H1 (cell line): ENCODE results near the gene CEP72. TPM values are rescaled to one million over a fixed set of nuclear protein-coding genes. Genes with fewer than 3 reads are reported as not detected.

Experiments used
- HDAC2 ChIP-seq, 2 experiments: fragments of 300-600 bp in 1 of 2; sonication (generic) in 1 of 2; IDR thresholded peaks; 2 replicates each; pipeline ENCODE4 v1.6.1; 2011 to 2012; ENCODE audit warnings: low read depth in 2 of 2, low read length in 2 of 2, mild to moderate bottlenecking in 2 of 2, moderate library complexity in 2 of 2, borderline replicate concordance in 1 of 2, inconsistent platforms in 1 of 2
- RNF2 ChIP-seq: fragments of 200-900, 300-1000 bp; sonication (generic); IDR thresholded peaks from 2 replicates; pipeline ENCODE4 v1.7.1; 2016; ENCODE audit warnings: borderline replicate concordance, low read depth, mild to moderate bottlenecking, antibody characterized with exemption, low read length; ENCODE audit not compliant: poor library complexity, severe bottlenecking; ENCODE audit errors: missing control alignments
- TCF12 ChIP-seq: IDR thresholded peaks from 2 replicates; pipeline ENCODE4 v1.6.1; 2011; ENCODE audit warnings: low read depth, mild to moderate bottlenecking, low read length
- USF2 ChIP-seq: IDR thresholded peaks from 2 replicates; pipeline ENCODE4 v1.6.1; 2011; ENCODE audit warnings: low read length, improper control_type of control experiment
- polyA plus RNA-seq, 7 experiments: library from polyadenylated mRNA; depleted of rRNA in 3 of 7; stranded (reverse) in 5 of 7; unstranded in 2 of 7; fragments of >200 nt in 5 of 7; fragments of 200-250 nt in 2 of 7; gene quantifications; 1 replicate in 5 of 7; 2 replicates in 1 of 7; 4 replicates in 1 of 7; pipeline versions ENCODE4 v1.2.1 to v1.2.3, GENCODE V29; 2011 to 2013; ENCODE audit warnings: missing spikeins in 2 of 7, mixed read lengths in 2 of 7
- total RNA-seq: library from RNA; stranded (reverse); fragmentation: NEBNext Ultra II Directional; extraction: Animal tissue kit (Norgen Biotek cat#: 25700); gene quantifications from 2 replicates; pipeline ENCODE4 v1.2.1, GENCODE V29; 2021

Gene CEP72
- total and polyA plus RNA-seq, 2 of the 8 experiments (the other 6 are each of a cell fraction or from before 2014, with no cell fraction given): 13.1 to 19.6 TPM

DNA sequence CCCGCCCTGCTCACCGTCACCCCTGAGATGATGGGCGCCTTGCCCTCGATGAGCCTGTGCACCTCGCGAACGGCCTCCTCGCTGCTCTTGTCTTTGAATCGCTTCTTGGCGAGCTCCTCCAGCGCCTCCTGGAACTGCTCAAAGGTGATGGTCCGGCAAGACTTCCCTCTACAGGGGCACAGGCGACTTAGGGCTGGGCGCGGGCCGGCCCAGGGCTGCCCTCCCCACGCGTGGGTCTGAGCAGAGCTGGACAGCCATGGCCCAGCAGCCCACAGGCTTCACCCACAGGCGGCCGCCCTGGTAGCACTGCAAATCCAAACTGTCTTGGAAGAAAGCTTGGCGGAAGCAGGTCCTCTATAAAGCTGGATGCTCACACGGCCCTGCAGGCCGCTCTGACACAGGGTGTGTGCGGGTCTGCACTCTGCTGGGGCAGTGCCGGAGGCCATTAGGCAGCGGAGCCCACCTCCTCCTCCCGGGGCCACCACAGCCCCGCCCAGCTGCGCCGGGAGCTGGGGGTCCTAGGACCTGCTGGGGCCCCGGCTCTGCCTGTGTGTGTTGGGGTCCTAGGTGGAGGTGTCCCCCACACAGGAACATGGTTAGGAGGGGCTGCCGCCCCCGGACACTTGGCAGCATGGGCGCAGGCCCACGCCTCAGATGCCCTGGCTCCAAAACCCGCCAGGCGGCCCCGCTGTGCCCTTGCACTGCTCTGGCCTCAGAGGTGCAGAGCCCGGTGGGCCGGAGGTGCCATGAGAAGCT is 54.0 kb downstream of the CEP72 start (continued):
- TF ChIP-seq RNF2: no peak
- no peak for TF ChIP-seq HDAC2 (IDR thresholded peaks at IDR 0.05; ENCODE audit: borderline replicate concordance in 1 of 2, low read depth in 2 of 2, low read length in 2 of 2)
- no peak for TF ChIP-seq USF2
- no peak for TF ChIP-seq TCF12
